Measurements from ENCODE around the gene CLCN7. TPM values are rescaled to one million over a fixed set of nuclear protein-coding genes. Genes with fewer than 3 reads are reported as not detected.

CLCN7 gene
- total RNA-seq, 1 experiment from 2014 or later = 64.0 TPM

- TF ChIP-seq RAD21 (IDR thresholded peaks at IDR 0.05; ENCODE audit: low read depth) = no peak
- no peak for TF ChIP-seq JUND (IDR thresholded peaks at IDR 0.05)
- no peak for TF ChIP-seq REST (IDR thresholded peaks at IDR 0.05; ENCODE audit: low read depth)
Measured at GRCh38 chr16:1447965-1448364, 26.9 kb downstream of the CLCN7 start (continued).

GRCh38 chr16:1446296-1447080 is 28.3 kb downstream of the CLCN7 start:
- DNase-seq (ENCODE audit: low read depth, low spot score) (no peak), ATAC-seq (no peak)
- ChIA-PET RAD21 (ENCODE audit: low non-redundant PET in 1 of 2, low total read pairs in 2 of 2, uncharacterized antibody in 2 of 2, unreplicated experiment in 2 of 2) (no interaction called here), CTCF (no interaction called here), POLR2A (no interaction called here)
- Histone ChIP-seq H3K9me2 (ENCODE audit: insufficient read depth) (no peaks in the 10 kb centered on the region), H3K9me3 (ENCODE audit: control insufficient read depth in 1 of 2, insufficient read depth in 1 of 2, low read depth in 1 of 2, low read length in 2 of 2) (no peaks in the 10 kb centered on the region), H3K9ac (ENCODE audit: low read length) (no peak overlapping the region), H4K20me1 (ENCODE audit: insufficient read depth) (no peaks in the 10 kb centered on the region), H3K79me2 (ENCODE audit: insufficient read depth, low read length) (no peaks in the 10 kb centered on the region), H3K4me1 (ENCODE audit: control insufficient read depth in 1 of 2, insufficient read depth in 2 of 2, low read length in 2 of 2) (no peaks in the 10 kb centered on the region), H3K27me3 (ENCODE audit: insufficient read depth, low read length) (no peaks in the 10 kb centered on the region), H3K4me3 (replicated peaks in 1 of 2; ENCODE audit: low read depth in 1 of 2, low read length in 2 of 2) (no peak overlapping the region), H3K27ac (ENCODE audit: low read depth, low read length) (no peak overlapping the region), H2AFZ (ENCODE audit: low read depth, low read length, poor library complexity, severe bottlenecking) (no peak overlapping the region), H3K4me2 (ENCODE audit: low read length) (no peak overlapping the region), H3K36me3 (ENCODE audit: control insufficient read depth in 1 of 2, insufficient read depth in 2 of 2, low read length in 2 of 2) (no peaks in the 10 kb centered on the region; a peak in 1 of 4 replicates)
- intact Hi-C loops (cut with micrococcal nuclease) = no loop called here
- BruUV-seq (replicated peaks) = no TSS peak
- TF ChIP-seq EGR1 (IDR thresholded peaks at IDR 0.05; ENCODE audit: low read depth) (no peak), YY1 (IDR thresholded peaks at IDR 0.05; ENCODE audit: extremely low read depth, insufficient replicate concordance, low read depth, low read length) (no peak), EZH2phosphoT487 (IDR thresholded peaks at IDR 0.05; ENCODE audit: borderline replicate concordance) (no peak), POLR2A (IDR thresholded peaks at IDR 0.05; ENCODE audit: borderline replicate concordance, extremely low read depth, insufficient read depth, insufficient read length) (no peak), CEBPB (IDR thresholded peaks at IDR 0.05; ENCODE audit: low read depth) (no peak), POLR2AphosphoS5 (IDR thresholded peaks at IDR 0.05; ENCODE audit: low read depth, low read length) (no peak), TCF7L2 (IDR thresholded peaks at IDR 0.05; ENCODE audit: borderline replicate concordance, extremely low read depth, insufficient read depth, insufficient read length) (no peak)
